ENCODE results near the gene APOBEC3F.
A peak's percentile ranks its signal among the peaks of the same experiment; 100 is the strongest.
"Not testable (repeated sequence)": the region's sequence is repeated elsewhere in the genome, so short reads cannot be mapped to it uniquely, and the experiment has no call there.

The APOBEC3F gene

DNA sequence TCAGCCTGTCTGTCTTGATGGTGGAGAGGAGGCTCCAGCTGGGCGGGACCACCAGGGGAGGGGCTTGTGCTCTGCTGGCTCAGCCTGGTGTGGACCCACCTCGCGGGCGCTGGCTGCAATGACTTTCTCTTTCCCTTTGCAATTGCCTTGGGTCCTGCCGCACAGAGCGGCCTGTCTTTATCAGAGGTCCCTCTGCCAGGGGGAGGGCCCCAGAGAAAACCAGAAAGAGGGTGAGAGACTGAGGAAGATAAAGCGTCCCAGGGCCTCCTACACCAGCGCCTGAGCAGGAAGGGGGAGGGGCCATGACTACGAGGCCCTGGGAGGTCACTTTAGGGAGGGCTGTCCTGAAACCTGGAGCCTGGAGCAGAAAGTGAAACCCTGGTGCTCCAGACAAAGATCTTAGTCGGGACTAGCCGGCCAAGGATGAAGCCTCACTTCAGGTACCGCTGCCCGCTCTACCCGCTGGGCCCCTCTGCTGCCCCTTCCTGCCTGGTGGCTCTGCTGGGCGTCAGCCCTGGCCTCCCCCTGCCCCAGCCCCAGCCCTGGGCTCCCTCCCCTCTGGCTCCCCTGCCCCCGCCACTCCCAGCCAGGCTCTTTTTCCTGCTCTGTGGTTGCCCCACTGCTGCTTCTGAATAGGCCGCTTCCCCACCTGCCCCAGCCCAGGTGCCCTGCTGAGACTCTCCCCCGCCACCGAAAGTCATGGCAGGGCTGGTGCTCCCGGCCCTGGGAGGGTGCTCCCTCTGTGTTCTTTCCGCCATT, at the start of gene APOBEC3F:
Gene APOBEC3F (plus strand): TSS at position 327 of the 759 bp plus-strand sequence. CDS start 97 bp downstream, at position 424.
- peak; percentile 94 for DNase-seq

DNA sequence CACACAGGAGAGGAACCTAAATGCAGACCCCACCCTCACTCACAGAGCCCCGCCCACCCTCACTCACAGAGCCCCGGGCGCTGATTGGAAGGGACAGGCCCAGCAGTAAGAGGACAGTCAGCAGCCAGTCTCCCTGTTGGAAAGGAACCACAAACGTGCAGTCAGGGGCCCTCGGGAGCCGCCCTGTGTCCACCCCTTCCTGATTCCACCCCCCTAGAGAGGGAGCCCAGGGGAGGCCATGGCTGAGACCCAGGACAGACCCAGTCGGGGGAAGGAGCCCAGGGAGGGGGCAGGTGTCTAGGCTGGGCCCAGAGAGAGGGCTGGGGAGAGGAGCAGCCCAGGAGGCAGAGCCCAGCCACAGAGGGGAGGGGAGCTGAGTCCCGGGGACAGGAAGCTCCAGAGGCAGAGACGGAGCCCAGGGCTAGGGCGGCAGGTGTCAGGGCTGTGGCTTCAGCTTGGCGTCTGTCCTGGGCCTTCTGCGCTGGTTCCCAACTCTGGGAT, 47.7 kb upstream of the APOBEC3F start:
- DNase-seq, result not testable (repeated sequence)

DNA sequence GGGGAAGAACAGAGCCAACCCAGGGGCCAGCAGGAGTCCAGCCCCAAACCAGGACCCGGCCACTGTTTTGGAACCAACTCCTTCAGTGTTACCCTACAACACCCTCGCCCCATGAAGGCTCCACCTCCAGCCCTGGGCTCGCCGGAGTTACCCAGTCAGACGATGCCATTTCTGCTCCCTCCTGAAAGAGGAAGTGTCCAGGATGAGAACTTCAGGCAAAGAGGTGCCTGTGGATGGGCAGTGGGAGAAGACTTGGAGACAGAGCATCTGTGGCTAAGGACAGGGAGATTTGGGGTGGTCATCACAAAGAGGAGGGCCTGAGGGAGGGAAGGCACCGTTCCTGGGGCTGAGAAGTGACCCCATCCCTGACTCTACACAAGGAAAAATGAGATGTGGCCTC, 44.6 kb upstream of the APOBEC3F start:
- DNase-seq, result no peak

DNA sequence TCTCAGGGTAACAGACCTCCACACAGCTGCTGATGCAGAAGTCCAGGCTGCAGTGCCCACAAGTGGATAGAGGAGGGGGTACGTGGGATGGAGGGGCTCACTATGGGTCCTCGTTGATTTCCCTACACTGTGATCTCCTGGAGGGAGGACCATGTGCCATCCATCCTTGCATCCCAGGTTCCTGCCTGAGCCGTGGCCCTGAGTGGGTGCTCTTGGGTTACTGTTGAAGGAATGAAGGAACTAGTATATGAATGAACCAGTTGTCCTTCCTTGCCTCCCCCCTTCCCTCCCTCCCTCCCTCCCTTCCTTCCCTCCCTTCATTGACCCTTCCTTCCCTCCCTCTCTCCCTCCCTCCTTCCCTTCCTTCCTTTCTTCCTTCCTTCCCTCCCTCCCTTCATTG, 43.1 kb upstream of the APOBEC3F start:
- no peak for DNase-seq

DNA sequence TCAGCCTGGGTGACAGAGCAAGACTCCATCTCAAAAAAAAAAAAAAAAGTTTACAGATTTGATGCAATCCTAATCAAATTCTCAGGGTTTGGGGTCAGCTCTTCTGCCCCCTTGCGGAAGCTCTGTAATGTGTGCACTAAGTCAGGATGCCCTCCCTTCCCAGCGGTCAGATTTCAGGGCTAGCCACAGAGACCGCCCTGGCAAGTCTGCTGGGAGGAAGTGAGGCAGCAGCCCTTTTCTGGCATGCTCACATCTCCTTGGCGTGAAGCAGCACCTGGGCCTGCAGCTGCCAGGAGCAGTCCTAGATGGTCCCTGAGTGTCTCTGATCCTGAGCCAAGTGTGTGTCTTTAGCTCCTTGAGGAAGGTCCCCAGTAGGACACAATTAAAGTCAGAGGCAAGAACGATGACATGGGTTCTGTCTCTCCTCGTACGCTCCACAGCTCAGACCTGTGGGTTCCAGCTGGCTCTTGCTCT, 37.5 kb upstream of the APOBEC3F start:
- DNase-seq, result peak; percentile 95

DNA sequence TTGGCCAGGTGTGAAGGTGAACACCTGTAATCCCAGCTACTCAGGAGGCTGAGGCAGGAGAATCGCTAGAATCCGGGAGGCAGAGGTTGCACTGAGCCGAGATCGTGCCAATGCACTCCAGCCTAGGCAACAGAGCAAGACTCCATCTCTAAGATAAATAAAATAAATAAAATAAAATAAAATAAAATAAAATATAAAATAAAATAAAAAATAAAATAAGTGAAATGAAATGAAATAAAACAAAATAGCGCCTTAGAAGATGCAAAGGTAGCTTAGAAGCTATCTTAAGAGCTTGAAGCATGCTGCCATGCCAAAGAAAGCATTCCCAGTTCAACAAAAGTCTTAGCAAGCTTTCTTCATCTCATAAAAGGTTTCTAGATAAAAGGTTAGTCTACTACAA, 33.5 kb upstream of the APOBEC3F start:
- no peak for DNase-seq

DNA sequence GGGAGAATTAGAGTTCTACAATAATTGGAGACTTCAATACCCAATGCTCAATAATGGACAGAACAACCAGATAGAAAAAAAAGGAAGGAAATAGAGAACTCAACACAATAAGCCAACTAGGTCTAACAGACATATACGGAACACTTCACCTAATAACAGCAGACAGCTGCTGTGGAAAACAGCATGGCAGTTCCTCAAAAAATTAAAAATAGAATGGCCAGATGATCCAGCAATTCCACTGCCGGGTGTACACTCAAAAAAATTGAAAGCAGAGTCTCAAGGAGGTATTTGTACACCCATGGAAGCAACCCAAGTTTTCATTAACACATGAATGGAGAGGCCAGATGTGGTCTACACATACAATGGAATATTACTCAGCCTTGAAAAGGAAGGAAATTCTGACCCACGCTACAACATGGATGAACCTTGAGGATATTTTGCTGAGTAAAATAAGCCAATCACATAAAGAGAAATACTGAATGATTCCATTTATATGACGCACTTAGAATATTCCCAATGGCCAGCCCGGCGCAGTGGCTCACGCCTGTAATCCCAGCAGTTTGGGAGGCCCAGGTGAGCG, 32.3 kb upstream of the APOBEC3F start:
- not testable (repeated sequence) for DNase-seq

DNA sequence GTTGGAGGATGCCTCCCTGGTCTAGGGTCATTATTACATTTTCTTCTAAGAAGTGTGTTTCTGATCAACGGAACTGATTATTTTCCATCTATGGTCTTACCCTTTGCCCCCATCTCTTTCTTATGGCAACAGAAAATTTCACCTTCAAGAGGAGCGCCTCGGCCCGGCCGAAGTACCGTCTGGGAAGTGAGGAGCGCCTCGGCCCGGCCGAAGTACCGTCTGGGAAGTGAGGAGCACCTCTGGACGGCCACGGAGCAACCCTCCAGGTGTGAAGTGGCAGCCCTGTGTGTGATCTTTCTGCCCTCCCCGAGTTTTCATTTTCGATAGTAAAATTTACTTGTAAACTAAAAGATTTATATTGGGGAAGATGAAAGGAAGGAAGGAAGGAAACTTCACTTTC, 29.7 kb upstream of the APOBEC3F start:
- DNase-seq, result no peak

DNA sequence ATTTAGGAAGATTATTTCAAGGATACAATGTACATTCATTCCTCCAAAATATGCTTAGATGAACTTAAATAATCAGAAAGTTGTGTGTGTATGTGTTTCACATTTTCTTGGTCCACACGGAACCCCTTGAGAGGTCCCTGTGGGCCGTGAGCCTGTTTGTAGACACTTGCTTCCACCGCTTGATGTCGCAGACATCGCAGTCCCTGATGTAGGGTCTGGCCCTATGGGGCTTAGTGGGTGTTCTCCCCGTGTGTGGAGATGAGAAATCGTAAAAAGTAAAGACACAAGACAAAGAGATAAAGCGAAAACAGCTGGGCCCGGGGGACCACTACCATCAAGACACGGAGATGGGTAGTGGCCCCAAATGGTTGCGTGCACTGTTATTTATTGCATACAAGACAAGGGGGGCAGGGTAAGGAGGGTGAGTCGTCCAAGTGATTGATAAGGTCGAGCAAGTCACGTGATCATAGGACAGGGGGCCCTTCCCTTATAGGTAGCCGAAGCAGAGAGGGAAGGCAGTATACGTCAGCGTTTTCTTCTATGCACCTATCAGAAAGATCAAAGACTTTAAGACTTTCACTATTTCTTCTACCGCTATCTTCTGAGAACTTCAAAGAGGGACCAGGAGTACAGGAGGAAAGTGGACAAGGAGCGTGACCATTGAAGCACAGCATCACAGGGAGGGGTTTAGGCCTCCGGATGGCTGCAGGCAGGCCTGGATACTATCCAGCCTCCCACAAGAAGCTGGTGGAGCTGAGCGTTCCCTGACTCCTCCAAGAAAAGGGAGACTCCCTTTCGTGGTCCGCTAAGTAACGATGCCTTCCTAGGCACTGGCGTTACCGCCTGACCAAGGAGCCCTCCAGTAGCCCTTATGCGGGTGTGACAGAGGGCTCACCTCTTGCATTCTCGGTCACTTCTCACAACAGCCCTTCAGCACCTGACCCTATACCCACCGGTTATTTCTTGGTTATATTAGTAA, 27.8 kb upstream of the APOBEC3F start:
- DNase-seq, result peak; percentile 35

DNA sequence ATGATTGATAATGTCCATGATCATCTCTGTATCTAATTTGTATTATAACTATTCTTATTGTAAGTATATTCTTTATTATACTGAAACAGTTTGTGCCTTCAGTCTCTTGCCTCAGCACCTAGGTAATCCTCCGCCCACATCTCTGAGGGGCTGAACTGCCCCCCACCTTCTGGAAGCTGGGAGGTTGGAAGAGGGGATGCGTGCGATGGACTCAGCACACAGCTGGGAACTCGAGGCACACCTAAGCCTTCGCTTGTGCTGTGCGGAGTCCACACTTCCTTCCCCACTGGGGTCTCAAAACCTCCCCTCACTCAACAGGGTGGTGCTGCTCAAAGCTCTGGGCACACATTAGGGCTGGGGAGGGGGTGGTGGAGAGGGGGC, 27.1 kb upstream of the APOBEC3F start:
- peak; percentile 80 for DNase-seq

DNA sequence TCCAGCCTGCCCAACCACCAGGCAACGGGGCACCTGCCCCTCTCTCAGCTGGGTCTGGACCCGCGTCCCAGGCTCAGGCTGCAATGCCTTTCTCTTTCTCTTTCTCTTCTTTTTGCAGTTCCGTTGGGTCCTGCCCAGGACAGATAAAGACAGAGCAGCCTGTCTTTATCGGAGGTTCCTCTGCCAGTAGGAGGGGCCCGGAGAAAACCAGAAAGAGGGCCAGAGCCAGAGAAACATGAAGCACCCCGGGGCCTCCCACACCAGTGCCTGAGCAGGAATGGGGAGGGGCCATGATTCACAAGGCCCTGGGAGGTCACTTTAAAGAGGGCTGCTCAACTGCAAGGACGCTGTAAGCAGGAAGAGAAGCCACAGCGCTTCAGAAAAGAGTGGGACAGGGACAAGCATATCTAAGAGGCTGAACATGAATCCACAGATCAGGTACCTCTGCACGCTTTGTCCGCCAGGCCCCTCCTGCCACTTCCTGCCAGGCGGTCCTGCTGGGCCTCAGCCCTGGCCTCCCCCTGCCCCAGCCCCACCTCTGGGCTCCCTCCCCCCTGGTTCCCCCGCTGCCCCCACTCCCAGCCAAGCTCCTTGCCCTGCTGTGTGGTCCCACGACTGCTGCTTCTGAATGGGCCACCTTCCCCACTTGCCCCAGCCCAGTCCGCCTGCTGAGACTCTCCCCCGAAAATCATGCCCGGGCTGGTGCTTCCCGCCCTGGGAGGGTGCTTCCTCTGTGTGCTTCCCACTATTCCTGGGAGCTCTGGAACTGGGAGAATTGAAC, 26.5 kb upstream of the APOBEC3F start, which contains the start of gene APOBEC3C:
Gene APOBEC3C (plus strand): TSS at position 316 of the 781 bp plus-strand sequence. CDS start 106 bp downstream, at position 422.
- DNase-seq, result peak; percentile 97

DNA sequence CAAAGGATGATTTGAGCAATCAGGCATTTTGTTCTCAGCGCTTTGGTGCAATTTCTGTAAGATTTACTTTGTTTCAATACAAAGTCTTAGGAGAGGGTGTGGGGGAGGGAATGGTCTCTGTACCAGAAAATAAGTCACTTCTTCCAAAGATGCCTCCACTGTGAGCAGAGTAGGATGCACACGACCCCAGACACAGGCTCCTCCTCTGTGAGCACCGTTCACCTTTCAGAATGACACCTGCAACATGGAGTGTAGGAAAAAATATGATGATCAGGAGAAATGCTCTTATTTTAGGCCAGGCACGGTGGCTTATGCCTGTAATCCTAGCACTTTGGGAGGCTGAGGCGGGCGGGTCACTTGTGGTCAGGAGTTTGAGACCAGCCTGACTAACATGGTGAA, 25.9 kb upstream of the APOBEC3F start:
- not testable (repeated sequence) for DNase-seq

DNA sequence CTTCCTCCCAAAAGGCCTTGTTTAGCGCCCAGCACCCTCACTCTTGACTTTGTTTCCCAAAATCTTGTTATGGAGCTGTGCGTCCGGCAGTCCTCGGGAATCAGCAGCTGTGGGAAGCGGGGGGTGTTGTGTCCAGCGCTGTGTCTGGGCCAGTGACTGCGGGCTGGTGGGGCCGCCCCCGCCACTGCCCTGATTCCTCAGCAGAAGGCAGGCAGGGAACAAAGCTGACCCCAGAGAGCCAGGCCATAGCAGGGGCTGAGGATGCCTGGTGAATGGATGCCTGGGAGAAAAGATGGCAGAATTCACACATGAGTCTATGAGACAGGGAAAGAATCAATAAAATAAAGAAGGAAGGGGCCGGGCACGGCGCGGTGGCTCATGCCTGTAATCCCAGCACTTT, 24.1 kb upstream of the APOBEC3F start:
- no peak for DNase-seq

DNA sequence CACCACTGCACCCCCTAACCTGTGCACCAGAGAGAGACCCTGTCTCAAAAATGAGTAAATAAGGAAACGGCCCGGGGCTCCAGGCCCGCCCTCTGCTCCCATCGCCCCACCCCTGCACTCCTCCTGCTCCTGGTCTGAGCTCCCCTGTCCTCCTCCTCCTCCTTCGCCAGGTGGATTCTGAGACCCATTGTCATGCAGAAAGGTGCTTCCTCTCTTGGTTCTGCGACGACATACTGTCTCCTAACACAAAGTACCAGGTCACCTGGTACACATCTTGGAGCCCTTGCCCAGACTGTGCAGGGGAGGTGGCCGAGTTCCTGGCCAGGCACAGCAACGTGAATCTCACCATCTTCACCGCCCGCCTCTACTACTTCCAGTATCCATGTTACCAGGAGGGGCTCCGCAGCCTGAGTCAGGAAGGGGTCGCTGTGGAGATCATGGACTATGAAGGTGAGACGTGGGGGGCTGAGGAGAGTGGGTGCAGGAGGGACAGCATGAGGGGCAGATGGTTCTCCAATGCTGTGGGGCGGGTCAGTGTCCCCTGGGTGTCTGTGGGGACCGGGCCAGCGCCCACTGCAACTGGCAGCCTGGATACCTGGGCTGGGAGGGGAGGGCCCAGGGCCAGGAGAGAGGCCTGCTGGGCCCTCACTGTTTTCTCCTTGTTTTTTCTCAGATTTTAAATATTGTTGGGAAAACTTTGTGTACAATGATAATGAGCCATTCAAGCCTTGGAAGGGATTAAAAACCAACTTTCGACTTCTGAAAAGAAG, 22.9 kb upstream of the APOBEC3F start:
- DNase-seq, result no peak

DNA sequence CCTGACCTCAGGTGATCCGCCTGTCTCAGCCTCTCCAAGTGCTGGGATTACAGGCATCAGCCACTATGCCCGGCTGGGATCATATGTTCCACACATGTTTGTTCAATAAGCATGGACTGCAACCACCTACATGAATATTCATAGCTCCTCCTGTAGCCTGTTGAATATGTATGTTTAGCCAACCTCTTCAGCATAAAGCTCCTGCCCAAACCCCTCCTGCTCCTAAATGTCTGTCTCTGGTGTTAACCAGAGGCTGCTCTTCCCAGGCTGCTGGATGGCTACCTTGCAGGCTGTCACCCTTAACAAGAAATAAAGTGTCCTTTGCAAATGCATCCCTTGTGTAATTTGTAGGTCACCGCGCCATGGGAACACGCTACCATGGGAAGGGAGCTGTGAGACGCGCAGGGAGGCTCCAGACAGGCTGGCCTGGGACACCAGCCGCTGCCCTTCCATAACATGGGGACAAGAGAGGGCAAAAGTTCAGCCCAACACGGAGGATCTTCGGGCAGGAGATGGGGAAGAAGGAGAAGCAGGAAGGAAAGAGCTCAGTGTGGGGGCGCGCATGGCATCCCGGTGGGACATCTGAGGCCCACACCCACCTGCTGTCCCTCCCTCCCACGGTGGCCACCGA, 20.5 kb upstream of the APOBEC3F start:
- peak; percentile 41 for DNase-seq

DNA sequence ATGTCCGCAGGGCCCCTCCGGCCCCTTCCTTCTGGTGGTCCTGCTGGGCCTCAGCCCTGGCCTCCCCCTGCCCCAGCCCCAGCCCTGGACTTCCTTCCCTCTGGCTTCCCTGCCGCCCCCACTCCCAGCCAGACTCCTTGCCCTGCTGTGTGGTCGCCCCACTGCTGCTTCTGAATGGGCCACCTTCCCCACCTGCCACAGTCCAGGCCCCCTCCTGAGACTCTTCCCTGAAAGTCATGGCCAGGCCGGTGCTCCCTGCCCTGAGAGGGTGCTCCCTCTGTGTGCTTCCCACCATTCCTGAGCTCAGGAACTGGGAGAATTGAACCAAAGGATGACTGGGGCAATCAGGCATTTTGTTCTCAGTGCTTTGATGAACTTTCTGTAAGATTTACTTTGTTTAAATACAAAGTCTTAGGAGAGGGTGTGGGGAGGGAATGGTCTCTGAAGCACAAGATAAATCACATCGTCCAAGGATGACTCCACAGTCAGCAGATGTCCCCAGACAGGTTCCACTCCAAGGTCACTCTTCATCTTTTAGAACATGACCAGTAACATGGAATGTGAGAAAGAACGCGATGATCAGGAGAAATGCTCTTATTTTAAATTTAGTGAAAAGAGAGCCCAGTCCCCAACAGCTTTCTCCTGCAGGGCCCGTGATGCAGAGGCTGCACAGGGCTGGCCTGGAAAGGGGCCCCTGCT, 19.0 kb upstream of the APOBEC3F start:
- DNase-seq, result peak; percentile 47

DNA sequence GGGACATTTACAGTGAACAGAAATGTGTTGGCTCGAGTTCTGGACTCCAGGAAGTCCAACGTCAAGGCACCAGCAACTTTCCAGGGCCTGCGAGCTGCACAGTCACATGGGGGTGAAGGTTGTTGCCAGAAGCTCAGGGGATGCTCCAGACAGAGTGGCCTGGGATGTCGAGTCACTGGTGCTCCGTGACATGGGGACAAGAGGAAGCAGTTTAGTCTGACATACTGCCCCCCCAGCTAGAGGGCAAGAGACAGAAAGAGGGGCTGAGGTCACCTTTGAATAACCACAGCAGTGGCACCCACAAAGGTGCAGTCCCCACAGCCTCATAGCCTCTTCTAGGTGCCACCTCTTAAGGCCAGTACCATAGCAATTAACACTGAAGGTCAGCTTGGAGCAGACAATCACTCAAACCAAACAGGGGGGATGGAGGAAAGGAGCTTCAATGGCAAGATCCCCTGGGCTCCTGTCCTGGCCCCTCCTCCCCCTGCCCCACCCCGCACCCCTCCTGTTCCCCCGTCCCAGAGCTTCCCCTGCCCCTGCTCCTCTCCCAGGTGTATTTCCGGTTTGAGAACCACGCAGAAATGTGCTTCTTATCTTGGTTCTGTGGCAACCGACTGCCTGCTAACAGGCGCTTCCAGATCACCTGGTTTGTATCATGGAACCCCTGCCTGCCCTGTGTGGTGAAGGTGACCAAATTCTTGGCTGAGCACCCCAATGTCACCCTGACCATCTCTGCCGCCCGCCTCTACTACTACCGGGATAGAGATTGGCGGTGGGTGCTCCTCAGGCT, 15.9 kb upstream of the APOBEC3F start:
- no peak for DNase-seq

DNA sequence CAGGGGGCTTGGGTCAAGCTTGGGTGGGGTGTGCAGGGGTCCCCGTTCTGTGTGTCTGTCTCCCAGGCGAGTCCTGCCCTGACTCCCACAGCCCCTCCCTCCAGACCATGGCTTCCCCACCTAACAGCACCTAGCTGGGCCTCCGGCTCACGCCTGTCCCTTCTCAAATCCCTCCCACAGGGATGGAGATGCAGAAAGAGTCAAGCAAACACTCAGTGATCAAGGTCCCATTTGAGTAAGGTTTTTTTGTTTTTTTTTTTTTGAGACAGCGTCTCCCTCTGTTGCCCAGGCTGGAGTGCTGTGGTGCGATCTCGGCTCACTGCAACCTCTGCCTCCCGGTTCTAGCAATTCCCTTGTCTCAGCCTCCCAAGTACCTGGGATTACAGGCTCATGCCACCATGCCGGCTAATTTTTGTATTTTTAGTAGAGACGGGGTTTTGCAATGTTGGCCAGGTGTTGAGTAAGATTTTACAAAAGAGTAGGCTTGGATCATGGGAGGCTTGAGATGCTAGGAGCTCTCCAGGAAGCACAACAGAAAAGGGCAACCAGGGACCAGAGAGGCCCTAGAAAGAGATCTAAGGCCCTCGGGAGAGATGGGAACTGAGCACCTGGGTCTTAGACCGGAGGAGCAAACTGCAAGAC, 14.0 kb upstream of the APOBEC3F start:
- DNase-seq, result no peak

DNA sequence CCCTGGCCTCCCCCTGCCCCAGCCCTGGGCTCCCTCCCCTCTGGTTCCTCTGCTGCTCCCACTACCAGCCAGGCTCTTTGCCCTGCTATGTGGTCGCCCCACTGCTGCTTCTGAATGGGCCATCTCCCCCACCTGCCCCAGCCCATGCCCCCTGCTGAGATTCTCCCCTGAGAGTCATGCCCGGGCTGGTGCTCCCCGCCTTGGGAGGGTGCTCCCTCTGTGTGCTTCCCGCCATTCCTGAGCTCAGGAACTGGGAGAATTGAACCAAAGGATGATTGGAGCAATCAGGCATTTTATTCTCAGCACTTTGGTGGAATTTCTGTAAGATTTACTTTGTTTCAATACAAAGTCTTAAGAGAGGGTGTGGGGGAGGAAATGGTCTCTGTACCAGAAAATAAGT, 12.9 kb upstream of the APOBEC3F start:
- no peak for DNase-seq

Data from OCI-M1 (cell line).